Subcutaneous abdominal adipose tissue (tissue), 5 donors: ENCODE results near the gene EPHA7.

Experiments
- H3K27ac ChIP-seq: one replicate; pipeline ENCODE4 v1.7.0; 2013; ENCODE audit warnings: low read depth, mild to moderate bottlenecking, inconsistent platforms, low read length, moderate library complexity
- H3K27me3 ChIP-seq, 5 donors: one replicate each; pipeline ENCODE4 v1.7.0; 2013; ENCODE audit warnings: low read length in 5 of 5, inconsistent platforms in 1 of 5; ENCODE audit not compliant: control insufficient read depth in 5 of 5, insufficient read depth in 4 of 5
- H3K36me3 ChIP-seq, 5 donors: one replicate each; pipeline ENCODE4 v1.7.0; 2013; ENCODE audit warnings: low read length in 5 of 5; ENCODE audit not compliant: control insufficient read depth in 5 of 5, insufficient read depth in 5 of 5
- H3K4me1 ChIP-seq, 5 donors: one replicate each; pipeline ENCODE4 v1.7.0; 2013; ENCODE audit warnings: low read length in 5 of 5, mild to moderate bottlenecking in 3 of 5, moderate library complexity in 1 of 5; ENCODE audit not compliant: control insufficient read depth in 5 of 5, insufficient read depth in 5 of 5
- H3K4me3 ChIP-seq, 5 donors: one replicate each; pipeline ENCODE4 v1.7.0; 2013; ENCODE audit warnings: low read length in 5 of 5, low read depth in 1 of 5
- H3K9ac ChIP-seq, 5 donors: one replicate each; pipeline ENCODE4 v1.7.0; 2013; ENCODE audit warnings: low read length in 5 of 5, mild to moderate bottlenecking in 4 of 5, moderate library complexity in 3 of 5
- H3K9me3 ChIP-seq, 5 donors: one replicate each; pipeline ENCODE4 v1.7.0; 2013; ENCODE audit warnings: low read length in 5 of 5; ENCODE audit not compliant: control insufficient read depth in 5 of 5
- donor health status: healthy.
- donor health status: healthy.
- donor health status: healthy.
- donor health status: healthy.
- donor health status: healthy.

Gene EPHA7

DNA sequence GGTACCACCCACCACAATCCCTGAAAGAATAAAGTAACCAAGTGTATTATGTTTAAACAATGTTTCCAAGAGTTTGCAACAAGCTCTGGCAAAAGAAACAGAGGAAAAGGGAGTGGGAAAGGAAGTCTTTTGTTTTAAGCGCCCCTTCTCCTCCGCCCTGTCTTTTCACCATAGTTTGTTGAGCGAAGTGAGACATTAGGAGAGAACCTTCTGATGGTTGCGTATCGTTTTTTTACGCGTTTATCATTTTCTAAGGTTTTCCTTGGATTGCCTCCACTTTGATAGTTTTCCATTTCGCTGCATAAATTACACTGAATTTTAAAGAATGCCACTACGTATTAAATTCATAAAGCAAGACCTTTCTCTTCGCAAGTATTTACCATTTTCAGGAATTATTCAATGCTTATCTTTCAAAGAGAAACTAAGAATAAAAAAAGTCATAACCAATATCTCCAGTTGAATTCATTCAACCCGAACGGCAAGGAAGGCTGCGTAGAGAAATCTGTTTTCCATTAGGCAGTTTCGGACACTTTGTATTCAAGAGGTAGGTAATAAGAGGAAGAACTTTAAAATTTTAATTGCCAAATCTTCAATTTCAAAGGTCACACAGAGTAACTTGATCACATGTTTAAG, 920 bp upstream of the EPHA7 start:
- Histone ChIP-seq H3K27ac (no peak overlapping the region), H3K9me3 (no peaks in the 10 kb centered on the region), H3K27me3 (peaks cover 21 to 47% (median 35%) of the 10 kb centered on the region in 5 donors)

GRCh38 chr6:93418408-93419303, 703 bp downstream of the EPHA7 start:
- Histone ChIP-seq H3K4me3 (peak overlapping the region; percentile 59 to 81 (median 70)), H3K27ac (no peak overlapping the region), H3K4me1 (peaks cover 4 to 38% (median 33%) of the 10 kb centered on the region in 5 donors), H3K36me3 (no peaks in the 10 kb centered on the region), H3K9ac (peak overlapping the region in 2 of 5 donors; percentile 1 to 41), H3K27me3 (peaks cover 21 to 50% (median 36%) of the 10 kb centered on the region in 5 donors), H3K9me3 (no peaks in the 10 kb centered on the region)

More for the DNA sequence above, 920 bp upstream of the EPHA7 start:
- Histone ChIP-seq H3K9ac (no peak overlapping the region), H3K4me3 (peak overlapping the region in 3 of 5 donors; percentile 61 to 73 (median 70)), H3K4me1 (peaks cover 4 to 38% (median 33%) of the 10 kb centered on the region in 5 donors), H3K36me3 (no peaks in the 10 kb centered on the region)

DNA sequence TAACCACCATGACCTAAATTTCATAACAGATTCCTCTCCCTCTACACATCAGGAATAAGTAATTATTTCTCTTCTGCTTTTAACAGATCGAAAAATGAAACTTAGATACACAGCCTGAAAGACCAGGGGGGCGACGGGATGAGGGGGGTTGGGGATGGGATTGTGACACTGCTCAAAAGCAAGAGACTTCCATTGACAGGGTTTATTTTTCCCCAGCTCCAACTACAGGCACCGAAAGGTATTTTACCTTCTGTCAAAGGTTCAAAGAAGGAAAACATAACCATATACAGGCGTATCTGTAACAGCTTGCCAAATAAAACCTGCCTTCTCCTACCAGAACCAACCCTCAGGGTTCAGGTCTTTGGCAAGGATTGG, 1.3 kb downstream of the EPHA7 start:
- peak overlapping the region in 4 of 5 donors; percentile 59 to 73 (median 66) for H3K4me3 ChIP-seq
- peaks cover 4 to 38% (median 33%) of the 10 kb centered on the region in 5 donors for H3K4me1 ChIP-seq
- H3K36me3 ChIP-seq = no peaks in the 10 kb centered on the region
- H3K27ac ChIP-seq = no peak overlapping the region
- H3K27me3 ChIP-seq = peaks cover 21 to 50% (median 36%) of the 10 kb centered on the region in 5 donors
- H3K9ac ChIP-seq = no peak overlapping the region
- no peaks in the 10 kb centered on the region for H3K9me3 ChIP-seq

DNA sequence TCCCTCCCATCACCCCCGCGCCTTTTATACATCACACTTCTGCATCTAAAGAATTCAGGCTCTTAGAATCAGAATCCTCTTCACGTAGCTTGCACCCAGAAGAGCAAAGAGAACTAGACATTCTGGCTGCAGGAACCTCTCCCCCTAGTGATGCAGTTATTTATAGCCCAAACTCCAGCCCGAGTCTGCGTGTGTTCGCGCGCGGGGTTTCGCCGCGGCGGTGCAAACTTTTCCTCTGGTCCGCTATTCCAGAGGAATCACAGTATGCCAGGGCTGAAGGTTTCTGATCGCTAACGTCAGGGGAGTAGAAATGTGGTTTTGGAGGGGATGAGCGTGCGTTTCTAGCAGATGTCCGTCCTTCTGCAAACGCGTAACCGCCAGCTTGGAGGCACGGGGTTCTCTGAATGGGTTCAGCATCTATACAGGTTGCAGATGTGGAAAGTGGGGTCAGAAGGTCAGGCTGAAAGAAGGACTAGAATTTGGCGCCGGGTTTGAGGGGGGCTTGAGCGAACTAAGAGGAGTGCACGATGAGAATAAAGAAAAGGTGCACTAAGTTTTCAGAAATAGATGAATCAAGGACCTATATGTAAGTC, 1.8 kb downstream of the EPHA7 start:
- H3K9me3 ChIP-seq = no peaks in the 10 kb centered on the region
- H3K27me3 ChIP-seq = peaks cover 21 to 50% (median 36%) of the 10 kb centered on the region in 5 donors
- no peak overlapping the region for H3K27ac ChIP-seq
- H3K9ac ChIP-seq = no peak overlapping the region
- peak overlapping the region in 2 of 5 donors; percentile 14 to 70 for H3K4me3 ChIP-seq
- no peaks in the 10 kb centered on the region for H3K36me3 ChIP-seq
- H3K4me1 ChIP-seq = peaks cover 4 to 38% (median 33%) of the 10 kb centered on the region in 5 donors

DNA sequence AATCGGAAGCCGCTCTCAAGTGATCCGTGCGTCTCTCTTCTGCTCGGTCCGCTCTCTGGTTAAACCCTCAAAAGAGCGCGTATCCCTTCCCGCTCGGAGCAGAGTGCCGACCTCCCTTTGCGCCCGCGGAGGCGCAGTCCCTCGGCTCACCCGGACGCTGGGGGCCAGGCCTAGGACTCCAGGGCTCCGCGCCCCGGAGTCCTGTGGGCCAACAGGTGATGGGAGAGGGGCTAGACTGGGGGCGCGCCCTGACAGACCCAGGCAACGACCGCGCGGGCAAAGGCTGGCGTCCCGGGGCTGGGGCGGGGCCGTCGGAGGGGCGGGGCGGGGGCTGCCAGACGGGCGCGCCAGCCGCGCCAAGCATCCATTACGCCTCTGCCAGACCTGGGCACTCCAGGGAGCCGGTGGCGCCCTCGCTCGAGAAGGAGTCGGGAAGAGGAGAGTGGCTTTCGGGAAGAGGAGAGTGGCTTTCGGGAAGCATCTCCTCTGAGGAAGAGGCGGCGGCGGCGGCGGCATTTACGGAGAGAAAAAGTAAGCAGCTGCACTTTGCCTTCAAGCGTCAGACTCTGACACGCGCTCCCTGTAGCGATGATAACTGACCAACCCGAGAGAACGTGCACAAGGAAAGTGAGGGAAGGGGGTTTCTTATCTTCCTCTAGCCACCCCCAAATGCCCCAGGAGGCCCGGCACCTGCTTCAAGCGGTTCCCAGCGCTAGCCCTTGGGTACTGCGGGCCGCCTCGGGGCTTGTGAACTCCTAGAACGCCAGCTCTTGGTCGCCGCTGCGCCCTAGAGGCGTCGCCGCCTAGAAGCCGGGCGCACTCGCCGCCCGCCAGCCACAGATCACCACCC, 2.6 kb downstream of the EPHA7 start:
- Histone ChIP-seq H3K27ac (no peak overlapping the region), H3K27me3 (peaks cover 21 to 50% (median 36%) of the 10 kb centered on the region in 5 donors)

DNA sequence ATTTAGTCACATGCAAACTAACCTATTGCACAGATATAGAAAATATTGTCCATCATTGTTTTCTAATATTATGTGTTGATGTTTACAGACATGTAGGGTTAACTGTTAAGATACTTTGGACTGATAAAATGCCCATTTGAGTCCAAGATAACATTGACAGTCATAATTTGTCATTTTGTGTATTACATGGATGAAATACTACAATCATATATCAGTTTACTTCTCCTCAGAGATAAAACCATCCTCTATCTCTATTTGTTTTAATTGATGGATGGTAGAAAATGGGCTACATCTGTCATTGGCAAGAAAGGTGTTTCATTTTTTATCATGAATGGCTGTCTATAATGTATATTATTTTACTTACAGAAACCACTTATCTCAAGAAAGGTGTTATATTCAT, 6.2 kb downstream of the EPHA7 start:
- Histone ChIP-seq H3K4me3 (no peak overlapping the region), H3K9ac (no peak overlapping the region), H3K27me3 (peaks cover 13 to 34% (median 19%) of the 10 kb centered on the region in 5 donors), H3K9me3 (no peaks in the 10 kb centered on the region), H3K4me1 (peaks cover 0 to 17% (median 15%) of the 10 kb centered on the region in 5 donors), H3K27ac (no peak overlapping the region), H3K36me3 (no peaks in the 10 kb centered on the region)

More for the DNA sequence above, 2.6 kb downstream of the EPHA7 start:
- Histone ChIP-seq H3K4me1 (peaks cover 4 to 38% (median 33%) of the 10 kb centered on the region in 5 donors), H3K36me3 (no peaks in the 10 kb centered on the region), H3K9ac (no peak overlapping the region), H3K9me3 (no peaks in the 10 kb centered on the region), H3K4me3 (peak overlapping the region in 3 of 5 donors; percentile 11 to 20 (median 14))

DNA sequence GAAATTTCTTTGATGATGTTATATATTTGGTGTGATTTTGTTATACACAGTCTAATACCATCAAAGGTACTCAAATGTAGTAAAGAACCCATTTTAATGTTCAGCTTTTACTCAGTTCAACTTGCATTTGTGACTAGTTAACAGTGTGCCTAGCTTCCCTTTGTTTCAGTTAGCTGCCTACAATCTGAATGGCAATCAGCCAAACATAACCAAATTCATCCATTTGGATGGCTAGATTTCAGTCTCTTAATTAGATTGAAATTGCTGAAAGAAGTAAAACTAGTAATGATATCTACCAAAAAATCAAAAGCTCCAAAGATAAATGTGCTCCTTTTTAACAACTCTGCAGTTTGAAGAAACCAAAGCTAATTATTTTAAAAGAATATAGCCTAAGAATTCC, 6.9 kb downstream of the EPHA7 start:
- Histone ChIP-seq H3K9me3 (no peaks in the 10 kb centered on the region), H3K27me3 (peaks cover 5 to 26% (median 12%) of the 10 kb centered on the region in 5 donors), H3K4me3 (no peak overlapping the region), H3K27ac (no peak overlapping the region), H3K9ac (no peak overlapping the region), H3K36me3 (no peaks in the 10 kb centered on the region), H3K4me1 (peaks cover 0 to 9% (median 7%) of the 10 kb centered on the region in 5 donors)

DNA sequence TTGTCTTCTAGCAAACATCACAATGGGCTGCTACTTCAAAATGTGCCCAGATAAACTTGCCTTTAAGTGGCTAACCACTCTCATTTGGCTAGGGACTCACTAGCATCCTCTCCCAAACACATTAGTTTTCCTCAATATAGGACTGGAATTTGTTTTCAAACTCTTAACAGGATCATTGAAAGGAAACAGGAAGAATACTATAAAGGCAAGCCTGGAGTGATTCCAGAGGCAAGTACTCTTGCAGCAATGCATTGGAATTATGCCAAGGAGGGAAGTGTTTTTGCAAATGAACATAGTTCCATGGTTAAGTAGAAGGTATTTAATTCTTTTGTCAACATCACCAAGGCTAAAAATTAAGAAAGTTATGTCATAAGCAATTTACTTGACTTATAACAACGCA, 12.2 kb downstream of the EPHA7 start:
- no peak overlapping the region for H3K27ac ChIP-seq
- H3K9me3 ChIP-seq = no peaks in the 10 kb centered on the region

GRCh38 chr6:93403390-93403789, 16.0 kb downstream of the EPHA7 start:
- no peak overlapping the region for H3K4me3 ChIP-seq
- H3K27me3 ChIP-seq = peaks cover 0 to 4% (median 0%) of the 10 kb centered on the region in 5 donors
- H3K36me3 ChIP-seq = no peaks in the 10 kb centered on the region
- no peak overlapping the region for H3K9ac ChIP-seq
- no peaks in the 10 kb centered on the region for H3K9me3 ChIP-seq
- H3K27ac ChIP-seq = no peak overlapping the region
- H3K4me1 ChIP-seq = peaks cover 0 to 5% (median 0%) of the 10 kb centered on the region in 5 donors

More for the DNA sequence above, 12.2 kb downstream of the EPHA7 start:
- H3K4me3 ChIP-seq = no peak overlapping the region
- no peaks in the 10 kb centered on the region for H3K36me3 ChIP-seq
- H3K4me1 ChIP-seq = peaks cover 0 to 5% (median 0%) of the 10 kb centered on the region in 5 donors
- peaks cover 0 to 4% (median 0%) of the 10 kb centered on the region in 5 donors for H3K27me3 ChIP-seq
- H3K9ac ChIP-seq = no peak overlapping the region
